Karpas-422 (cell line): ENCODE data around the gene BCAP29. TPM values are rescaled to one million over a fixed set of nuclear protein-coding genes. Genes with fewer than 3 reads are reported as not detected.

Experiments used
- DNase-seq: peaks from one replicate; pipeline ENCODE4 v3.0.0-alpha.2; 2015
- H2AFZ ChIP-seq: fragments of 200-600 bp; sonication (generic); 2 replicates; pipeline ENCODE4 v1.6.1; 2014; ENCODE audit warnings: antibody characterized with exemption, low read length, mixed read lengths
- H3K27ac ChIP-seq: fragments of 200-600 bp; sonication (generic); 2 replicates; pipeline ENCODE4 v1.5.1; 2014; ENCODE audit warnings: mild to moderate bottlenecking, low read length, moderate library complexity
- H3K27me3 ChIP-seq: fragments of 200-600 bp; sonication (generic); 2 replicates; pipeline ENCODE4 v1.6.1; 2014; ENCODE audit warnings: low read length, mixed read lengths
- H3K36me3 ChIP-seq: fragments of 200-600 bp; sonication (generic); 2 replicates; pipeline ENCODE4 v1.6.1; 2014; ENCODE audit warnings: low read length, mixed read lengths; ENCODE audit not compliant: insufficient read depth
- H3K4me1 ChIP-seq: fragments of 200-600 bp; sonication (generic); 2 replicates; pipeline ENCODE4 v1.6.1; 2014; ENCODE audit warnings: mild to moderate bottlenecking, low read length, mixed read lengths
- H3K4me2 ChIP-seq: fragments of 200-600 bp; sonication (generic); 2 replicates; pipeline ENCODE4 v1.6.1; 2014; ENCODE audit warnings: low read length, low read depth, mild to moderate bottlenecking; ENCODE audit not compliant: poor library complexity, severe bottlenecking
- H3K4me3 ChIP-seq: fragments of 200-600 bp; sonication (generic); 2 replicates; pipeline ENCODE4 v1.5.1; 2014; ENCODE audit warnings: mild to moderate bottlenecking, antibody characterized with exemption, low read length, mixed read lengths
- H3K79me2 ChIP-seq: fragments of 200-600 bp; sonication (generic); 2 replicates; pipeline ENCODE4 v1.6.1; 2014; ENCODE audit warnings: mild to moderate bottlenecking, low read length, mixed read lengths
- H3K9ac ChIP-seq: fragments of 200-600 bp; sonication (generic); 2 replicates; pipeline ENCODE4 v1.6.0; 2014; ENCODE audit warnings: low read length
- H3K9me2 ChIP-seq: fragments of 200-600 bp; sonication (generic), shearing (Covaris generic); replicated peaks from 2 replicates; pipeline ENCODE4 v1.6.0; 2014; ENCODE audit warnings: mild to moderate bottlenecking, low read length, moderate library complexity; ENCODE audit not compliant: insufficient read depth
- H3K9me3 ChIP-seq: fragments of 300-700, 200-600 bp; sonication (generic); 2 replicates; pipeline ENCODE4 v1.6.1; 2014; ENCODE audit warnings: low read length, mixed read lengths
- H4K20me1 ChIP-seq: fragments of 200-600 bp; sonication (generic); 2 replicates; pipeline ENCODE4 v1.6.1; 2014; ENCODE audit warnings: mild to moderate bottlenecking, antibody characterized with exemption, low read length, low read depth; ENCODE audit not compliant: insufficient read depth
- total RNA-seq: library from RNA; depleted of rRNA; stranded (reverse); fragments of >200 nt; shearing (Covaris generic); gene quantifications from 2 replicates; pipeline ENCODE4 v1.2.3, GENCODE V29; 2014; ENCODE audit warnings: low replicate concordance

Gene BCAP29
- total RNA-seq, 1 experiment from 2014 or later: 116 TPM

- Histone ChIP-seq H3K36me3 (peaks cover 24% of the 10 kb centered on the region; the same call in 1 of the 2 replicates), H3K9me3 (no peaks in the 10 kb centered on the region), H3K4me1 (no peaks in the 10 kb centered on the region), H3K27me3 (no peaks in the 10 kb centered on the region), H3K9ac (no peak overlapping the region), H3K79me2 (no peaks in the 10 kb centered on the region), H3K27ac (no peak overlapping the region), H3K4me3 (no peak overlapping the region), H4K20me1 (no peaks in the 10 kb centered on the region), H3K4me2 (no peak overlapping the region), H2AFZ (no peak overlapping the region), H3K9me2 (no peaks in the 10 kb centered on the region)
- DNase-seq: no peak
Observed at GRCh38 chr7:107615910-107616680, 36.0 kb downstream of the BCAP29 start.

GRCh38 chr7:107622429-107622828 is 42.4 kb downstream of the BCAP29 start:
- no peaks in the 10 kb centered on the region for H4K20me1 ChIP-seq
- no peak overlapping the region for H3K4me2 ChIP-seq
- no peak for DNase-seq
- H3K9ac ChIP-seq: no peak overlapping the region
- H3K4me1 ChIP-seq: no peaks in the 10 kb centered on the region
- H3K27ac ChIP-seq: no peak overlapping the region
- H3K4me3 ChIP-seq: no peak overlapping the region
- H3K79me2 ChIP-seq: no peaks in the 10 kb centered on the region
- no peak overlapping the region for H2AFZ ChIP-seq
- no peaks in the 10 kb centered on the region for H3K9me3 ChIP-seq
- H3K27me3 ChIP-seq: no peaks in the 10 kb centered on the region
- no peaks in the 10 kb centered on the region for H3K9me2 ChIP-seq
- H3K36me3 ChIP-seq: 0 out of 2 replicates have a peak, but pooled peaks cover 4% of the 10 kb centered on the region

GRCh38 chr7:107622894-107623293 is 42.8 kb downstream of the BCAP29 start:
- Histone ChIP-seq H3K79me2 (no peaks in the 10 kb centered on the region), H4K20me1 (no peaks in the 10 kb centered on the region), H3K4me1 (no peaks in the 10 kb centered on the region), H3K4me2 (no peak overlapping the region), H3K27ac (no peak overlapping the region), H2AFZ (no peak overlapping the region), H3K9ac (no peak overlapping the region), H3K9me2 (no peaks in the 10 kb centered on the region), H3K9me3 (no peaks in the 10 kb centered on the region), H3K4me3 (no peak overlapping the region), H3K27me3 (no peaks in the 10 kb centered on the region), H3K36me3 (0 out of 2 replicates have a peak, but pooled peaks cover 4% of the 10 kb centered on the region)
- no peak for DNase-seq

- no peaks in the 10 kb centered on the region for H3K27me3 ChIP-seq
- no peaks in the 10 kb centered on the region for H3K79me2 ChIP-seq
- H3K9ac ChIP-seq: no peak overlapping the region
- no peaks in the 10 kb centered on the region for H3K9me2 ChIP-seq
- no peaks in the 10 kb centered on the region for H3K36me3 ChIP-seq
- H3K4me1 ChIP-seq: no peaks in the 10 kb centered on the region
- no peaks in the 10 kb centered on the region for H3K9me3 ChIP-seq
- H3K4me3 ChIP-seq: no peak overlapping the region
- no peak overlapping the region for H3K27ac ChIP-seq
- no peak overlapping the region for H3K4me2 ChIP-seq
- H2AFZ ChIP-seq: no peak overlapping the region
- H4K20me1 ChIP-seq: no peaks in the 10 kb centered on the region
- no peak for DNase-seq
Observed at GRCh38 chr7:107627002-107627401, 47.0 kb downstream of the BCAP29 start.

GRCh38 chr7:107628461-107629064 is 48.5 kb downstream of the BCAP29 start:
- Histone ChIP-seq H3K4me1 (no peaks in the 10 kb centered on the region), H3K4me3 (no peak overlapping the region), H3K9me2 (no peaks in the 10 kb centered on the region), H3K27ac (no peak overlapping the region), H3K79me2 (no peaks in the 10 kb centered on the region), H3K27me3 (no peaks in the 10 kb centered on the region), H4K20me1 (no peaks in the 10 kb centered on the region), H3K9ac (no peak overlapping the region), H3K4me2 (no peak overlapping the region), H3K9me3 (no peaks in the 10 kb centered on the region), H2AFZ (no peak overlapping the region), H3K36me3 (no peaks in the 10 kb centered on the region)
- no peak for DNase-seq

GRCh38 chr7:107630342-107630741 is 50.3 kb downstream of the BCAP29 start:
- DNase-seq: no peak
- no peak overlapping the region for H3K27ac ChIP-seq
- H3K9ac ChIP-seq: no peak overlapping the region
- no peaks in the 10 kb centered on the region for H3K4me1 ChIP-seq
- no peaks in the 10 kb centered on the region for H3K79me2 ChIP-seq
- H3K9me2 ChIP-seq: no peaks in the 10 kb centered on the region
- H3K27me3 ChIP-seq: no peaks in the 10 kb centered on the region
- no peaks in the 10 kb centered on the region for H4K20me1 ChIP-seq
- H3K4me2 ChIP-seq: no peak overlapping the region
- no peak overlapping the region for H2AFZ ChIP-seq
- no peaks in the 10 kb centered on the region for H3K9me3 ChIP-seq
- no peak overlapping the region for H3K4me3 ChIP-seq
- no peaks in the 10 kb centered on the region for H3K36me3 ChIP-seq

- Histone ChIP-seq H3K27ac (no peak overlapping the region), H3K9ac (no peak overlapping the region), H3K9me2 (no peaks in the 10 kb centered on the region), H3K79me2 (no peaks in the 10 kb centered on the region), H3K36me3 (no peaks in the 10 kb centered on the region), H3K9me3 (no peaks in the 10 kb centered on the region), H4K20me1 (no peaks in the 10 kb centered on the region), H3K4me1 (no peaks in the 10 kb centered on the region), H3K4me2 (no peak overlapping the region), H3K4me3 (no peak overlapping the region), H2AFZ (no peak overlapping the region), H3K27me3 (no peaks in the 10 kb centered on the region)
- DNase-seq: no peak
Observed at GRCh38 chr7:107631588-107632491, 51.8 kb downstream of the BCAP29 start.

GRCh38 chr7:107632492-107632865 is 52.4 kb downstream of the BCAP29 start:
- Histone ChIP-seq H3K27ac (no peak overlapping the region), H4K20me1 (no peaks in the 10 kb centered on the region), H2AFZ (no peak overlapping the region), H3K36me3 (no peaks in the 10 kb centered on the region), H3K4me2 (no peak overlapping the region), H3K9ac (no peak overlapping the region), H3K9me2 (no peaks in the 10 kb centered on the region), H3K4me3 (no peak overlapping the region), H3K27me3 (no peaks in the 10 kb centered on the region), H3K79me2 (no peaks in the 10 kb centered on the region), H3K9me3 (no peaks in the 10 kb centered on the region), H3K4me1 (no peaks in the 10 kb centered on the region)
- DNase-seq: no peak
